Progenitor cell of endocrine pancreas (in vitro differentiated cells): ENCODE results near the gene ACSM5. TPM values are rescaled to one million over a fixed set of nuclear protein-coding genes. Genes with fewer than 3 reads are reported as not detected.
A peak's percentile ranks its signal among the peaks of the same experiment; 100 is the strongest.

Experiments used
- DNase-seq: peaks from one replicate; pipeline ENCODE4 v3.0.0; 2021; ENCODE audit warnings: low spot score; ENCODE audit not compliant: unreplicated experiment
- H3K27ac Mint-ChIP-seq: 2 replicates; pipeline ENCODE4 v1.8.0; 2021; ENCODE audit warnings: mild to moderate bottlenecking, moderate library complexity, mixed read lengths
- H3K27me3 Mint-ChIP-seq: 2 replicates; pipeline ENCODE4 v1.8.0; 2021; ENCODE audit warnings: mixed read lengths
- H3K36me3 Mint-ChIP-seq: 2 replicates; pipeline ENCODE4 v1.8.0; 2022; ENCODE audit warnings: mixed read lengths; ENCODE audit not compliant: insufficient read depth
- H3K4me1 Mint-ChIP-seq: 2 replicates; pipeline ENCODE4 v1.8.0; 2021; ENCODE audit warnings: low read depth, mixed read lengths
- H3K4me3 Mint-ChIP-seq: 2 replicates; pipeline ENCODE4 v1.8.0; 2021; ENCODE audit warnings: low read depth, mild to moderate bottlenecking, moderate library complexity, mixed read lengths
- H3K9me3 Mint-ChIP-seq: 2 replicates; pipeline ENCODE4 v1.8.0; 2021; ENCODE audit warnings: low read depth, mixed read lengths
- long read RNA-seq: library from polyadenylated mRNA; unstranded; transcript quantifications from one replicate; pipeline ENCODE4 v2.0.0, GENCODE V29; 2020
- total RNA-seq: library from RNA; stranded (reverse); gene quantifications from 2 replicates; pipeline ENCODE4 v1.2.1, GENCODE V29; 2021
- TF ChIP-seq, protein P1 (sequence below): fragments of 200-600 bp; sonication (generic); IDR thresholded peaks from one replicate; pipeline ENCODE4 v1.5.0; 2021; ENCODE audit warnings: antibody characterized with exemption, mild to moderate bottlenecking; ENCODE audit not compliant: unreplicated experiment

The ACSM5 gene, protein sequence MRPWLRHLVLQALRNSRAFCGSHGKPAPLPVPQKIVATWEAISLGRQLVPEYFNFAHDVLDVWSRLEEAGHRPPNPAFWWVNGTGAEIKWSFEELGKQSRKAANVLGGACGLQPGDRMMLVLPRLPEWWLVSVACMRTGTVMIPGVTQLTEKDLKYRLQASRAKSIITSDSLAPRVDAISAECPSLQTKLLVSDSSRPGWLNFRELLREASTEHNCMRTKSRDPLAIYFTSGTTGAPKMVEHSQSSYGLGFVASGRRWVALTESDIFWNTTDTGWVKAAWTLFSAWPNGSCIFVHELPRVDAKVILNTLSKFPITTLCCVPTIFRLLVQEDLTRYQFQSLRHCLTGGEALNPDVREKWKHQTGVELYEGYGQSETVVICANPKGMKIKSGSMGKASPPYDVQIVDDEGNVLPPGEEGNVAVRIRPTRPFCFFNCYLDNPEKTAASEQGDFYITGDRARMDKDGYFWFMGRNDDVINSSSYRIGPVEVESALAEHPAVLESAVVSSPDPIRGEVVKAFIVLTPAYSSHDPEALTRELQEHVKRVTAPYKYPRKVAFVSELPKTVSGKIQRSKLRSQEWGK
- total RNA-seq = not detected in 2 replicates
- long read RNA-seq = 0 reads

DNA sequence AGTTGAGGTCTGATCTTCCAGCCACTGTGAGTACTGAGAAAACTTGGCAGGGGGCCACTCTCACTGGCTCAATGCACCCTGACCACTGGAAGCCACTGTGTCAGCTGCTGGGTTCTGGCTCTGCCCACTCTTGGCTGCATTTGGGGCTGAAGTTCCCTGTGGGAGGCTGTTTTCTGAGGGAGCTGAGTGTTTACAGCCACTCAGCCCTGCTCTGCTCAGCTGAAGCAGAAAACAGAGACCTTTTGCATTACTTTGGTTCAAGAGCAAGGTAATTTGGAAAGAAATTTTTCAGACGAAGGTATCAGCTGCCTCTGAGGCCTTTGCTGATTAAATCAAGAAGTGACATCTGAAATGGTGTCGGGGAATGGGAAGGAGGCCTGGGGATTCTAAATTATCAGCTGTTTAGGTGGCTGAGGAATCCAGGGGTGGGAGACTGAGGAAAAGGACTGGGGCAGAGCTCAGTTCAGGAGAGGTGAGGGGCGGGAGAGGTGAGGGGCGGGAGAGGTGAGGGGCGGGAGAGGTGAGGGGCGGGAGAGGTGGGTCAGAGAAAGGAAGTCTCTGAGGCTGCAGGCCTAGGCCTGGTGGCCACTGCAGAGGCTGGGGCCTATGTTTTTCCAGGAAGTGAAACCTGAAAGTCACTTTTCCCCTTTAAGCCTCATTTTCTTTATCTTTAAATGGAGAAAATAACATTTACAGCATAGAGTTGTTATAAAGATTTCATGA, at the start of gene ACSM5:
TSS of gene ACSM5 (plus strand) at position 137 of the 723 bp plus-strand sequence. CDS start 1,951 bp downstream, outside the sequence.
- peak within 1 kb of the TSS; percentile 28 for H3K27ac Mint-ChIP-seq
- TF ChIP-seq, protein P1, sequence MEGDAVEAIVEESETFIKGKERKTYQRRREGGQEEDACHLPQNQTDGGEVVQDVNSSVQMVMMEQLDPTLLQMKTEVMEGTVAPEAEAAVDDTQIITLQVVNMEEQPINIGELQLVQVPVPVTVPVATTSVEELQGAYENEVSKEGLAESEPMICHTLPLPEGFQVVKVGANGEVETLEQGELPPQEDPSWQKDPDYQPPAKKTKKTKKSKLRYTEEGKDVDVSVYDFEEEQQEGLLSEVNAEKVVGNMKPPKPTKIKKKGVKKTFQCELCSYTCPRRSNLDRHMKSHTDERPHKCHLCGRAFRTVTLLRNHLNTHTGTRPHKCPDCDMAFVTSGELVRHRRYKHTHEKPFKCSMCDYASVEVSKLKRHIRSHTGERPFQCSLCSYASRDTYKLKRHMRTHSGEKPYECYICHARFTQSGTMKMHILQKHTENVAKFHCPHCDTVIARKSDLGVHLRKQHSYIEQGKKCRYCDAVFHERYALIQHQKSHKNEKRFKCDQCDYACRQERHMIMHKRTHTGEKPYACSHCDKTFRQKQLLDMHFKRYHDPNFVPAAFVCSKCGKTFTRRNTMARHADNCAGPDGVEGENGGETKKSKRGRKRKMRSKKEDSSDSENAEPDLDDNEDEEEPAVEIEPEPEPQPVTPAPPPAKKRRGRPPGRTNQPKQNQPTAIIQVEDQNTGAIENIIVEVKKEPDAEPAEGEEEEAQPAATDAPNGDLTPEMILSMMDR = no peak
- H3K9me3 Mint-ChIP-seq = no peaks in the 10 kb centered on the region
- peaks cover 2% of the 10 kb centered on the region for H3K27me3 Mint-ChIP-seq
- H3K4me1 Mint-ChIP-seq = no peaks in the 10 kb centered on the region
- no peak for DNase-seq
- no peak within 1 kb of the TSS for H3K4me3 Mint-ChIP-seq
- no peaks in the 10 kb centered on the region for H3K36me3 Mint-ChIP-seq

DNA sequence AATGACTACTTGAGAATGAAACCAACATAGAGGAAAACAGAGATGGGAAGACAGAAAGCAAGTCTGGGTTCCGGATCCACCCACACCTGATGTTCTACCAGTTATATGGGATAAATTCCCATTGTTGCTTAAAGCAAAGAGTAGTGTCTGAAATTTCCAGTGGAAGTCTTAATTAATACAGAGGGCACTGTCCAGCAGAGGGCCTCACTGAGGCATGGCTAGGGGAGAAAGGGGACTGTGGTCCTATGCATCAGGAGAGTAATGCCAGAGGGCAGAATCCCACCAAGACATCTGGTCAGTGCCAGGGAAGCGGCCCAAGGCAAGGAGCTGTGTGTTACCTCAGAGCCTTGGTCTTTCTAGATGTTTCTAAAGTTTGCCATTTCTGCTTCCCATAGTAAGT, 49.3 kb upstream of the ACSM5 start:
- H3K27ac Mint-ChIP-seq = no peak overlapping the region
- peaks cover 5% of the 10 kb centered on the region for H3K9me3 Mint-ChIP-seq
- peaks cover 37% of the 10 kb centered on the region for H3K27me3 Mint-ChIP-seq
- no peak for DNase-seq
- H3K36me3 Mint-ChIP-seq = no peaks in the 10 kb centered on the region
- H3K4me1 Mint-ChIP-seq = peaks cover 2% of the 10 kb centered on the region
- H3K4me3 Mint-ChIP-seq = no peak overlapping the region
- TF ChIP-seq, protein P1 = peak; percentile 58

DNA sequence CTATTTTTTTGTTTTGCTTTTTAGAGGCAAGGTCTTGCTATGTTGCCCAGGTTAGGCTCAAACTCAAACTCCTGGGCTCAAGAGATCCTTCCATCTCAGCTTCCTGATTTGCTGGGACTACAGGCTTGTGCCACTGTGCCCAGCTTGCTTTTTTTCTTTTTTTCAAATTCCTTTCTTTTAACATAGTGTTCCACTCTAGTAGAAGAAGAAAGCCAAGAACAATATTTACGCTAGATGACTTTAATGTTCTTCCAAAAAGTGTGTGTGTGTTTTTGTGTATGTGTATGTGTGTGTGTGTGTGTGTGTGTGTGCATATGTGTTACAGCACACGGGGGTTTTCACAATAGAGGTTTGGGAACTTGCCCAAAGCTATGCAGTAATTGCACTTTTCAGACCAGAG, 46.1 kb upstream of the ACSM5 start:
- TF ChIP-seq, protein P1 = no peak
- Mint-ChIP-seq H3K27ac (no peak overlapping the region), H3K9me3 (no peaks in the 10 kb centered on the region), H3K36me3 (no peaks in the 10 kb centered on the region), H3K4me3 (no peak overlapping the region), H3K27me3 (peaks cover 54% of the 10 kb centered on the region), H3K4me1 (no peaks in the 10 kb centered on the region)
- no peak for DNase-seq

DNA sequence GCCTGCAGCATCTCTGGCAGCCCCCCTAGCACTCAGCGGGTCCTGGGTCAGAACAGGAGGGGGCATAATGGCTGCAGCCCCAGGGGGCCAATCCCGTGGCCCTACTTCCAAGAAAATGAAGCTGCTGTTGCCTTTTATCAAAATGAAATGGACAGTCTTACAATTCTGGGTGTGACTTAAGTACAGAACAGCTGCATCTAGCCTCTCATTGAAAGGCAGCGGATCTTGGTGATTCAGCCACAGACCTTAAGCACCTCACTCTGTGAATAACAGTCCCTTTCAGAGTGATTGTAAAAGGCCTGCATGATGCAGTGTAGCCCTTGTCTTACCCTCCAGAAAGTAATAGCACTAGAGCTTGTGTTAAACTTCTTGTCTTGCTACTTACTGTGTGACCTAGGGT, 45.3 kb upstream of the ACSM5 start:
- H3K4me3 Mint-ChIP-seq = no peak overlapping the region
- no peaks in the 10 kb centered on the region for H3K4me1 Mint-ChIP-seq
- peaks cover 58% of the 10 kb centered on the region for H3K27me3 Mint-ChIP-seq
- H3K9me3 Mint-ChIP-seq = no peaks in the 10 kb centered on the region
- H3K27ac Mint-ChIP-seq = no peak overlapping the region
- H3K36me3 Mint-ChIP-seq = no peaks in the 10 kb centered on the region
- TF ChIP-seq, protein P1 = no peak
- DNase-seq = no peak

DNA sequence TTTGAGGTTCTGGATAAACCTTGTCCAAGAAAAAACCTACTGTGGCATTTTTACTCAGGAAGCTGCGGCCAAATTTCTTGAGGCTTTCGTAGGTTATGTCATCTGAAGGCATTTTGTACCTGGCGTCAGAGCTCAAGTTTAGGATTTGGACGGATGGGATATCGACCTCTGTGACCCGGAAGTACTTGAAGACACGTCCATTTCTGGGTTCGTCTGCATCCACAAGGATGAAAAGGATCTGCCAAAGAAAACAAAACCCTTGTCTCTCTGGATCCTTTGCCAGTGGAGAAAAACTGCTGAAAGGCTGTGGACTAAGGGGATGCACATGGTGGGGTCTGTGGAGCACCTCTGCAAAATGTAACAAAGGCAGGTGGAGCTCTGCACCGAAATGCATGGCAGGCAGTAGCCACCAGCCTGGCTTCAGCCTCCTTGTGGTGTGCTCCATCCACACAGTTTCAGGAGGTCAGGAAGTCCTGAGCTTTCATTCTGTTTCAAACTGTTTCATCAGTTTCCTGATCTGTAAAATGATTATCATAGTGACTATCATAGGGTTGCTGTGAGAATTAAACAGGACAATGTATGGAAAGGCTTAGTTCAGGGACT, 39.8 kb upstream of the ACSM5 start:
- Mint-ChIP-seq H3K4me3 (no peak overlapping the region), H3K4me1 (no peaks in the 10 kb centered on the region), H3K9me3 (no peaks in the 10 kb centered on the region), H3K36me3 (no peaks in the 10 kb centered on the region), H3K27me3 (peaks cover 52% of the 10 kb centered on the region), H3K27ac (no peak overlapping the region)
- DNase-seq = no peak
- TF ChIP-seq, protein P1 = no peak
